GM21576 (cell line): Measurements from ENCODE around the gene IPO8.

Experiments
- ATAC-seq: cut with Tn5 transposase; IDR thresholded peaks from one replicate; pipeline ENCODE4 v1.9.1; 2021; ENCODE audit warnings: mild to moderate bottlenecking, moderate library complexity; ENCODE audit not compliant: unreplicated experiment

The IPO8 gene

DNA sequence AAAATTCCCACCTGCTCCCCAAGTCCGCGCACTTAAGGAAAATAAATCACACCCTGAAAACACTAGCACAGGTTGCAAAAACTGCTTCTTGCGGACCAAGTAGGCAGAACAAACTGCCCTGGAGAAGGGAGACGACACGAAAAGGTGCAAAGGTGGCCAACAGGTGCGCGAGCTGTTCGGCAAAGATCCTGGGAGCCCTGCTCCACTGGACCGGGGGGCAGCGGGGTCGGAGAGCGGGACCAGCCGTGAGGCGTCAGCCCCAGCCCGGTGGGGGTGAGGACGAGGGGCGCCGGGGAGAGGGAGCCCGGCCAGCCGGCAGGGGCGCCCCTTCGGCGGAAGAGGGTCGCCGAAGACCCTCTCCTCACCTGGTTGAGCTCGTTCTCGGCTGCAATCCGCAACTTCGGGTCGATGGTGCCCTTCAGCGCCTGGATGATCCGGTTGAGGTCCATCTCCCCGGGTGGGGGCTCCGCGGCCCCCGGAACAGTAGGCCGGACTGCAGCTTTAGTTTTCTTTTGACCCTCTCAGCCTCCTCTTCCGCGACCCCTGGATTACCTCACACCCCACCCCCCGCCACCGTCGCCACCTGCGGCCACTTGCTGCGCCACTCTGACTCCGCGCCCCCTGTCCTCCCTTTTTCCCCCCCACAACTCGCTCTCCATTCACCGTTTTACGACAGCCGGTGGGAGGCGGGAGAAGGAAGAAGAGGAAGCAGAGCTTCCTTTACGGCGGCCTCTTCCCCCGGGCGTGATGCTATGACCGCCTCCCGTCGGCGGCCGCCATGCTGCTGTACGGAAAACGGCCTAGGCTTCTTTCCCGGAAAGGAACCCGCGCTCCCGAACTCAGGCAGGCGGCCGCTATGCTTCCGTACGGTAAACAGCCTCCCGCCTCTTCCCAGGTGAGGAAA is at the start of gene IPO8:
IPO8 (minus strand) TSS at position 671 of the 904 bp plus-strand sequence; CDS start at position 449, 222 bp downstream.
- ATAC-seq: peak; percentile 81

DNA sequence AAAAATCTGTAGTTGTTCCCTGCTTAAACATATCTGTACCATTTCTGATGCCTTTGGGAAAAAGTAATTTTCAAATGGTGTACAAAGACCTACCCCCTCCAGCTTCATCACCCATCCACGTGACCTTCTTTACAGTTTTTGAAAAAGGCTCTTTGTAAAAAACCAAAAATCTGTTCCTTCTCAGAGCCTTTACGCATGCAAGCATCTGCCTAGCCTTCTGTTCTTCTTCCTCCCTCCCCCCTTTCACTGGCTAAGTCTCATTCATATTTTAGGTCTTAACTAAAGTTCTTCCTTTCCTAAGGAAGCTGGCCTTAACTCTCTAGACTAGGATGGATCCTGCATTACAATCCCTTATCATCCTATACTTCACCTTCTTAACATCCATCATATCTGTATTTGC is 48.7 kb upstream of the IPO8 start:
- no peak for ATAC-seq

DNA sequence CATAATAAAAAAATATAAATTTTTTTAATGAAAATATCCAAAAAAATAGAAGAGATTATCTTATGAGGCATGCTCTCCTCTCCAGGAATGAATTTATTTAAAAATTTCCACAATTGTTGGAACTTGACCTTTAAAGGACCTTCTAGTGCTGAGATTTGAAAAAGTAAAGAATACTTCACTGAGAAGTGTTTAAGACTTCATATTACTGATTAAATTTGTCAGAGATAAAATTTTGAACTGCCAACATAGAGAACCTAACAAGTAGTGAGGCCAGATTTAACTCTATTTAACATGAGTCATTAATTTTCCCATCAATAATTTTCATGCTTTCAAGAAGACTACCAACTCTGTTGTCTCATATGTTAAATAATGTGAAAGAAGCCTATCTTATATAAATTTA is 44.6 kb upstream of the IPO8 start:
- ATAC-seq: no peak

DNA sequence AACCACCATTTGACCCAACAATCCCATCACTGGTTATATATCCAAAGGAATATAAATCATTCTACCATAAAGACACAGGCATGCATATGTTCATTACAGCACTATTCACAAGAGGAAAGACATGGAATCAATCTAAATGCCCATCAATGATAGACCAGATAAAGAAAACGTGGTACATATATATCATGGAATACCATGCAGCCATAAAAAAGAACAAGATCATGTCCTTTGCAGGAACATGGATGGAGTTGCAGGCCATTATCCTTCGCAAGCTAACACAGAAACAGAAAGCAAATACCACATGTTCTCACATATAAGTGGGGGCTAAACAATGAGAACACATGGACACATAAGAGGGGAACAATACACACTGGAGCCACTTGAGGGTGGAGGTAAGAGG is 43.4 kb upstream of the IPO8 start:
- no peak for ATAC-seq

DNA sequence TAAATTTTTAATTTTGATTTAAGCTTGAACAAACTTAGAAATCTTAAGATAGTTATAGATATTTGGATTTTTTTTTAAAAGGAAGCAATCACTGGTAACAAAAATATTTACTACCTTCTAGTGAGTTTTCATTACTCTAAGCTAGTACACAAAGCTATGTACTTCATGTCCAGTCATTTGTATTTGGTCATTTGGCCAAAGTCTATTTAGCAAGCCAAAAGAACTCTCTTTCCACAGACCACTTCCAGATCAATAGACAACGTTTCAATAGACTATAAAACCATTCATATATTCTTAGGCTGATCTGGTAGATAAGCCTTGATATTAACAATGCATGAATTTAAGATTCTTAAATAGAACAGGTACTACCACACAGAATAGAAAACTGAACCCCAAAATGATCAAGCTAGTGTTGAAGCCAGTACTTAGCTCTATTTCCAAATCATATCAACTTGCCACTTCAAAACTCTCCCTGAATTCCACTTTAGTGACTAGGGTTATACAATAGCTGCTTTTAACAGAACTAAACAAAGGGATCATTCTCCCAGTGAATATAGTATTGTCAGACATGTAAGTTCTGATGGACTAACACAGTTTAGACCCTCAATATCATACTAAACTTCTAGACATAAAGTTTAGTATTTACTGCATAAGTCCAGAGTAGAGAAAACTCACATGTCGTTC is 37.4 kb upstream of the IPO8 start:
- no peak for ATAC-seq

DNA sequence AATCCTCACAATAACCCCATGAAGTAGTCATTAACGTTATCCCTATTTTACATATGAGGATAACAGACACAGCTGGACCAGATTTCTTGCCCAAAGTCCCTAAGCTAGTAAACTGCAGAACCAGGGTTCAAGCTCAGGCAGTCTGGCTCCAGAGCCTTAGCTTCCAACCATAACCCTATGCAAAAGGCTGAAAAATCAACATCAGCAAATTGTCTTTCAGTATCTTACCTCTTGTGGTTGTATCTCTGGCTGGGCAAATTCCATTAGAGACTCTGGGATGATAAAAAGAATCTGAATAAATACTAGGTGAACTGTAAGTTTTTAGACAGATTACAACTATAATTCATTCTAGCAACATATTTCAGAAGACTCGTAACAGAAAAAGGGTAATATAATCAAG is 34.3 kb upstream of the IPO8 start:
- ATAC-seq: no peak

DNA sequence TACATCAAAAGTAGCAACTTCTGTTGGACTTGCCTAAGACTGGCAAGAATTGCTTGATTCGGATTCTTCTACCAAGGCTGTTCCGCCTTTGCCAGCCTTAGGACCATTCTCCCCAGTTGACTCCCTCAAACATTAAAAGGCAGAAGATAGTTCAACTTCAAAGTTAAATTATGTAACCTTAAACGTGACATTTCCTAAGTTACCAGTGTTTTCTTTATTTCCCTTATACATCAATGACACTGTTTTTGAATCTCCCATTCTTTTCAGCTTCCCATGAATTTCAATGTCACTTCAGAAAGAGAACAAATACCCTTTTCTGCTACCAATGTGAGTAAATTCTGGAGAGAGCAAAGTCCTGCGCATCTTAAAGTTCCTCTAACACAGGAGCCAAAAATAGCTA is 33.9 kb upstream of the IPO8 start:
- ATAC-seq: no peak

DNA sequence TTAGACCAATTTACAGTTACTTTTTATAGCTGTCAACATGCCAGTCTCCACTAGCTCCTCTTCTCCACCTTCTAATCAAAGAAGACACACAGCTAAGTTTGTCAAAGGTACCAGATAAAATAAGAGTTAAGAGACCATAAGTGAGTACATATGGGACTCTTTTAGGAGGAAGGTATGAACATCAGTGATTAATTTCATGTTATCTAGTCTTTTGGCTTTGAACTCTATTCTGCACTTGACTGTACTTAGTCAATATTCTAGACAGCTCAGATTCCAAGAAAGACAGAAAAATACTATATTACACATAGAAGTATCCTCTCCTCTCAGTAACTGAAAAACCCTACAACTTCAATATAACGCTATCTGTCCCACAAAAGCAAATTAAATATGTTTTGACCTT is 31.0 kb upstream of the IPO8 start:
- ATAC-seq: no peak

DNA sequence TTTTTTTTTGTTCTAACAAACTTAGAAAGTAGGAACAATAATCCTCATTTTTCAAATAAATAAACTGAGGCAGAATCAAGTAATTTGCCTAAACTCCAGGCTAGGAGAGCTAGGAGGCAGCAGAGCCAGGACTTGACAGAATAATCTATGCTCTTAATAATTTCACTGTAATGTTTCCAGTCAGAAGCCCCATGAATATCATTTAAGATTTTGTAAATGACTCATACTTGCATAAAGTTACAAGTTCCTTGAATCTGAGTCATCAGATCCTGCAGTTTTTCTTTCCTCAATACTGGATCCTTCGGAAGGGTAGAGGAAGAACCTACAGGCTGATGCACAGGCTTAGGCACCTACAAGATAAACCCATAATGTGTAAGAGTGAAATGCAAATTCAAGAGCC is 30.1 kb upstream of the IPO8 start:
- ATAC-seq: no peak

DNA sequence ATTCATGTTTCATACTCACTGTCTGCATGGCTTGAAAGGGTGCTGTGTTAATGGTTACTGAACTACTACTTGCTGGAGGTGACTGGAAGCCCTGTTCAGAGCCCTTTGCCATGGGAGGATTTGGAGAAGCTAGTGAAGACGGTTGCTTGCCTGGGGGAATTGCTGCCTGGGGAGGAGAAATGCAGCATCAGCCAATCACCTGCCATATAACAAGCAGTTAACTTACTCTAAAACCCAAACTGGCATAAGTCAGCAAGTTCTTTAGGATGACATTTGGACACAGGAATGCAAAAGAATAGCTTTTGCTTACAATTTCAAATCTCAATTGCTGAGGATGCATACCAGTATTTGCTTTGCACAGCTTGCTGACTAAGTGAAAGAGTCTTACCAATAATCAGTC is 23.4 kb upstream of the IPO8 start:
- ATAC-seq: no peak

DNA sequence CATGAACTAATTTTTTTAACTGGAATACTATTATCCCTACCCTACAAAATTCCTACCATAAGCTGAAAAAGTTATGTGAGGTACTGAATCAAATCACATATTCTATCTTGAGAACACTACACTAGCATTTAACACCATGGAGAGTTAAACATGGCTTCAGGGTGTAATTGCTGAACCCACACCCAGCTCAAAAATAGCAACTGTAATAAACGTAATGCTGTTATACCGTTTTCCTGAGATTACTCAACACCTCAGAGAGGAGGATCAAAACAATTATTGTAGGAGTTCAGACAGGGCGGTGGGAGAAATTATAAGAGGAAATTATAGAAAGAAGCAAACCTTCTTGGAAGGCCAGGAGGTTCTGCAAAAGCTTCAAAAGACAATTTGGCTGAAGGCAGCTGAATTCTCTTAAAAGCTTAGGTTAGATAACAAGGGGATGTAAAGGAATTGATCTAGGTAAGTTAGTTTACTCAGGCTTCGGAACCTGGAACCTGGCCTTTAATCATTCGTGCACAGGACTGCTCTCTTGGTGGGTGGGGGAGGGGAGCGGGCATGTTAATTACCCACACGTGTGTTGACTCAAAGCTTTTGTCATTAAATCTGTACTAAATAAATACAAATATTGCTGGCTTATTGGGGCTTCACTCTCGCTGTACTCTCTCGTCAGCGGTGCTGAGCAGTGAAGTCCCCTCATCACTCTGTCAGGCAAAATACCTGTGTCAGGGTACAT is 12.1 kb upstream of the IPO8 start:
- no peak for ATAC-seq

DNA sequence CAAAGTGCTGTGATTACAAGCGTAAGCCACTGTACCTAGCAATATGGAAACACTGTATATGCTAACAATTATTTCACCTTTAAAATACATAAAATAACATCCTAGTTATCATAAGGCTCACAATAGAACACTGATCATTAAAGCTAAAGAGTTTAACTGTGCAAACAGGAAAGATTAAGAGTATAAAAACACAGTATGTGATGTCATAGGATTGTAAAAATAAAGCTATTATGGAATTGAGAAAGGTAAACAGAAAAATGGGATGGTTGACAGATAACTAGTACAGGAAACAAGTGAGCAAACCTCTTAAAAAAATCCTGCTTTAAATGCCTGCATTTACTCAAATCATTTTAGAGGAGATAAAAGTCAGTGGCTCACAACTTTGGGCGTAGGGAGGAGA is 10.8 kb upstream of the IPO8 start:
- no peak for ATAC-seq

DNA sequence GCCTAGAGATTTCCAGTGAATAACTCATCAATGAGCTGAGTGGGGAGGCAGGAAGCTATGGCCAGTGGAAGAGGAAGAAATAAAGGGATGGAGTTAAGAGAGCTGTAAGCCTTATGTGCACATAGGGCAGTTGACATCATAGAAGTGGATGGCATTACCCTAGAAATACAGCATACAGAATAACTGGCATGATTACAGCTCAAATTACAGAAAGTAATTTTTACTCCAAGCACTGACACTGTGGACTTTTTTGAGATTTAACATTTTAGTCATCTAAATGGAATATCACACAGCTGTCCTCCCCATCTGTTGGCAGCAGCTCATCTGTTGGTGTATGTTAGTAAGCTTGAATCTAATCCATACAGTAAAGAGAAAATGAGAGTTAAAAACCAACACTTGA is 5.4 kb upstream of the IPO8 start:
- ATAC-seq: no peak

DNA sequence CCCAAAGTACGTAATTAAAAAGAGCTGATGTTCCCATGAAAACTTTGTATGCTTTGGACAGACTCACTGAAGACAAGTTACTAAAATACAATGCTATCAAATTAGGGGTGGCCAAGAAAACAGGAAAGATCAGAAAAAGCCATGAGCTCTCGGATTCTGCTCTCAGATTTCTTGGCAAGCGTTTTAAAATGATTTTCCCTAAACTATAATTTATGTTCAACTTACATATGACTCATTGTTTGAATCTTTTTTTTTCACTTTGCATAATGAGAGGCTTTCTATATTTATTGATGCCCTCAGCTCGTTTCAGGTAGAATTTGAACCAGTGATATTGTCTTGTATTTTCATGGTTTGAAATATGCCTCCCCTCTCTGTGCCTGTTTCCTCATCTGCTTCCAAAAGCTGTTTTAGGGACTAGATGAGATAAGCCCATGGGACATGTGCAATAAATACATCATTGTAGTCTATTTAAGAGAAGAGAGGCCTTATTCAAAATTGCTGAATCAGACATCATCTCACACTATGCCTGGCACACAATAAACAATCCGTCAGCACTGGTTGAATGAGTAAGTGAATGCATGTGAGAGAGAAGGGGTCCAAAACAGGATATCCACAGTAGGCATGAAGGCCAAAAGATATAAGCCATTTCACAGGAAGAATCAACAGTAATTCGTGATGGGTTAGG is 4.7 kb upstream of the IPO8 start:
- no peak for ATAC-seq

DNA sequence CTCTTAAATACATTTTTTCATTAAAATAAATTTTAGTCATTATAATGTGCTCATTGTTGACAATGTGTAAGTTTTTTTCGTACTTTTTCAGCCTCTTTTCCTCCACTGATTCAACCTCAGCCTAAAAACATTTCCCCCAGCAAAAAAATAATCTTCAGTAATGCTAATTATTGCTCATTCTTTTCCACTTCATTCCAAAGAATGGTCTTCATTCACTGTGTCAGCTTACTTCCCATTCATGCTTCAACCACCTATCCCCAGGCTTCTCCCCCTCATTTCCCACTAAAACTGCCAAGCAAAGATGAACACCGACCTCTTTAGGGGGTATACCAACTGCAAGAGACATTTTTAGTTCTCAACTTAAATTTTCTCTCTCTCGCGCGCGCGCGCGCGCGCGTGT is 2.7 kb upstream of the IPO8 start:
- ATAC-seq: no peak

DNA sequence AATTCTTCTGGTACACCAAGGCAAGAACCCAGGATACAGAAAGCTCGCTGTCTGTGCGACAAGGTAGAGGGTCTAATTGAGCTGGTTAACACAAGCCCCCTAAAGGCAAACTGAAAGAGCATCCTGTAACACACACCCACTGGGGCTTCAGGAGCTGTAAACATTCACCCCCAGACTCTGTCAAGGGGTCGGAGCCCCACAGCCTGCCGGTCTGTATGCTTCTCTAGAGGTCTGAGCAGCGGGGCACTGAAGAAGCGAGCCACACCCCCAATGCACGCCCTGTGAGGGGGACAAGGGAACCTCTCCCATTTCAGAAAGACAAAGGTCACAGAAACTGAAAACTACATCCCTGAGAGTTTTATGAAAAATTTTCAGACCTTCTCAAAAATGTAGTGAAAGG is 1.3 kb upstream of the IPO8 start:
- ATAC-seq: no peak

DNA sequence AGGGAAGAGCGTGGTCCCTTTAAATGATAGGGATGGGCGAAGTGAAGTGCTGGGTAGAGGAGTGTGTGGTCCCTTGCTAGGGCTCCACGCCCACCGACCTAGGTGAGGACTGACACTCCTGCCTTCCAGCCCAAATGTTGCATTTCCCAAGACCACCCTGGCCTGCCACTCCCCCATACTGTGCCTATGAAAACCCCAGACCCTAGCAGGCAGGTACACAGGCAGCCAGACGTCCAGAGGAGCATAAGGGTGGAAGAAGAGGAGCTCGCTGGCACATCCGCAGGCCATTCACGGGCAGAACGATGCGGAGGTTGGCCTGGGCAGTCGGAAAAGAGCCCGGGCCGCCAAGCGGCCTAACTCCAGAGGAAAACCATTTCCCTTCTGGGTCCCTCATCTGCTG is 817 bp upstream of the IPO8 start:
- no peak for ATAC-seq

DNA sequence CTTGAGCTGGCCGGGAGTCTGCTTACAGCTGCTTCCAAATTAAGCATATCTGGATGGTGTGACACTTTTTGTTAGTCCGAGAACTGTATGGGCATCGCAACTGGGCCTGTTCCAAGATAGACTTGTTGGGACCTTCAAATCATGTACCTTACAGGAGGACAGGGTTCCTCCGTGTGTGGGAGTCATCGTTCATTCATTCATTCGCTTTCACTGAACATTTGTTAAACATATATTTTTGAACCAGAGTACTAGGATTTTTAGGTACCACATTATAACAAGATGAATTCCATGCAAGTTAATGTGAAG is 387 bp upstream of the IPO8 start:
- ATAC-seq: peak; percentile 29

DNA sequence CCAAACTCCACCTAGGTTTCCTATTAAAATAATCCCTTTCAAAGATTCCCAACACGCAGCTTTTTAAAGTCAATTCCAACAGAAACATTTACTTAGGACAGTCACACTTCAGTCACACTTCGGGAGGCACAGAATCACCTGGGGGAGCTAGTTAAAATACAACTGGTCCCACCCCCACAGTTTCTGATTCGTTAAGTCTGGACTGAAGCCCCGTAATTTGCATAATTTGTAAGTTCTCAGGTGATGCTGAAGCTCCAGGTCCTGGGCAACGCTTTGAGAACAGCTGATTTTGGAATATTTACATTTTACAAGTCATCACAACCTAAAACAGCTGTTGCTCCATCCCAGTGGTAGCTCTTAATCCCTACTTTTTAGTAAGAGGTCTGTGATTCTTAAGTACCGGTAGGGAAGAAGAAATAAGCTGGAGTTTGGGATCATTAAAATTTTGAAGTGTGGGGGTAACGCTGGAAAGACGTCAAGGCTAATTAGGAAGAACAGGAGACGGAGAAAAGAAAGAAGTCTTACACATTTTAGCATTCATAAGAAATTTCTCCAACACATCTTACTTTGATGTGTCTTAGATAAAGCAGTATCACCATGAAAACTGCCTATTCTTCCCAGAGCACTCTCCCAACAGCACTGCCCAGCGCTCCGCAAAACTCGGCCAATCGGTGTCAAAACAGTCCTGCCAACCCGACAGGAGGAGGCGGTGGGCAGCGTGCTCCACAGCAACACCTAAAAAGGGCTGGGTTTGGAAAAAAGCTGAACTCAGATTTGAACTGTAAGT is 1.1 kb downstream of the IPO8 start:
- ATAC-seq: no peak

DNA sequence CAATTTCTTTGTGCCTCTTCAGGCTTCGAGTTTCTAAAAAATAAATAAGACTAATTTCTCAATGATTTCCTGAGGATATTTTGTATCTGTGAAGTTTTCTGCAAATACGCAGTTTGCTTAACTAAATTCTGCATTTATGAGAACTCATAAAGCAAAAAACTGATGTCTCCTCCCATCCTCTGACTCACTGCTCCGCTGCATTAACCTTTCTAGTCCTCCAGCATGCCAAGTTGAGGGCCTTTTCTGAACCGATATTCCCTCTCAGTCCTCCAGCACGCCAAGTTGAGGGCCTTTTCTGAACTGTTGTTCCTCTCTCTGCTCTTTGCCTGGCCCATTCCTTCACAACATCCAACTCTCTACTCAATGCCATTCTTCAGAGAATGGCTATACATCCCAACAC is 3.2 kb downstream of the IPO8 start:
- ATAC-seq: no peak
